RWPE1 (cell line): Measurements from ENCODE around the gene MDM2.

ENCODE experiments used
- CTCF ChIA-PET: fragments of 350-600 bp; sonication (Branson Sonifier 250); formaldehyde crosslinking; extraction: SDS; loops from one replicate; lab custom pipeline; 2021; lab: Yijun Ruan, JAX
- POLR2A ChIA-PET: fragments of 400-600 bp; formaldehyde crosslinking; extraction: SDS; loops from one replicate; lab custom pipeline; 2020; ENCODE audit warnings: antibody characterized with exemption; ENCODE audit not compliant: low non-redundant PET; lab: Yijun Ruan, JAX
- DNase-seq: peaks from one replicate; pipeline ENCODE4 v3.0.0; 2012; ENCODE audit warnings: low spot score
- H3K27ac ChIP-seq: fragments of 450-650 bp; 2 replicates; pipeline ENCODE4 v1.5.1; 2017
- CTCF ChIP-seq: fragments of 450-650 bp; conservative IDR thresholded peaks from 2 replicates; pipeline ENCODE4 v1.5.1; 2017; ENCODE audit warnings: low read depth, mild to moderate bottlenecking

MDM2 gene

GRCh38 chr12:68884251-68884650 is 76.3 kb downstream of the MDM2 start:
- H3K27ac ChIP-seq: no peak overlapping the region
- DNase-seq: no peak
- ChIA-PET POLR2A (interaction anchor here (0.6 kb wide), 1 partner anchor 74 kb away, joined by 6 read pairs; no protein-coding TSS in a partner anchor), CTCF (interaction anchor here (0.6 kb wide), 1 partner anchor 687 kb away, joined by 5 read pairs; no protein-coding TSS in a partner anchor)
- TF ChIP-seq CTCF: no peak

GRCh38 chr12:68885381-68885780 is 77.4 kb downstream of the MDM2 start:
- DNase-seq: no peak
- no peak for TF ChIP-seq CTCF
- H3K27ac ChIP-seq: no peak overlapping the region
- CTCF ChIA-PET: interaction anchor here (0.6 kb wide), 1 partner anchor 125 kb away, joined by 3 read pairs; no protein-coding TSS in a partner anchor
- POLR2A ChIA-PET: no interaction called here

GRCh38 chr12:68886636-68887572 is 78.9 kb downstream of the MDM2 start:
- CTCF ChIA-PET: interaction anchor here (0.6 kb wide), 1 partner anchor 1037 kb away, joined by 4 read pairs; no protein-coding TSS in a partner anchor

GRCh38 chr12:68887641-68888040 is 79.7 kb downstream of the MDM2 start:
- CTCF ChIA-PET: interaction anchor here (0.6 kb wide), 1 partner anchor 1038 kb away, joined by 4 read pairs; no protein-coding TSS in a partner anchor
- no peak overlapping the region for H3K27ac ChIP-seq
- TF ChIP-seq CTCF: no peak
- no peak for DNase-seq
- POLR2A ChIA-PET: no interaction called here

More at GRCh38 chr12:68886636-68887572, 78.9 kb downstream of the MDM2 start:
- no peak for TF ChIP-seq CTCF
- DNase-seq: no peak
- POLR2A ChIA-PET: no interaction called here
- no peak overlapping the region for H3K27ac ChIP-seq

GRCh38 chr12:68888243-68888642 is 80.3 kb downstream of the MDM2 start:
- DNase-seq: no peak
- no peak for TF ChIP-seq CTCF
- POLR2A ChIA-PET: no interaction called here
- CTCF ChIA-PET: no interaction called here
- H3K27ac ChIP-seq: no peak overlapping the region

GRCh38 chr12:68890701-68891113 is 82.7 kb downstream of the MDM2 start:
- ChIA-PET CTCF (interaction anchor here (1.0 kb wide), 1 partner anchor 13 kb away, joined by 3 read pairs; no protein-coding TSS in a partner anchor), POLR2A (interaction anchor here (0.6 kb wide), 1 partner anchor 50 kb away, joined by 5 read pairs; no protein-coding TSS in a partner anchor)
- H3K27ac ChIP-seq: no peak overlapping the region
- DNase-seq: no peak
- no peak for TF ChIP-seq CTCF
